CD8-positive, alpha-beta memory T cell (primary cell): ENCODE measurements around the gene FRMD4B. TPM values are rescaled to one million over a fixed set of nuclear protein-coding genes. Genes with fewer than 3 reads are reported as not detected.

Experiments used
- CTCF ChIA-PET: fragments of 350-600 bp; sonication (Branson Sonifier 250); formaldehyde crosslinking; loops from one replicate; lab custom pipeline; 2021; ENCODE audit warnings: antibody characterized with exemption; lab: Charles Lee
- POLR2A ChIA-PET: fragments of 350-600 bp; sonication (Branson Sonifier 250); formaldehyde crosslinking; loops from one replicate; lab custom pipeline; 2021; ENCODE audit warnings: antibody characterized with exemption; lab: Charles Lee
- DNase-seq, 5 donors: peaks; one replicate each; pipeline versions ENCODE4 v3.0.0 to v3.0.0-alpha.2; 2020 to 2022; ENCODE audit warnings: mixed read lengths in 1 of 5
- H3K27ac ChIP-seq: one replicate; pipeline ENCODE4 v1.7.0; 2013; ENCODE audit warnings: low read depth, mild to moderate bottlenecking, low read length, moderate library complexity
- H3K27me3 ChIP-seq: 2 replicates; pipeline ENCODE4 v1.7.0; 2013; ENCODE audit warnings: low read length, mild to moderate bottlenecking; ENCODE audit not compliant: insufficient read depth, poor library complexity, severe bottlenecking
- H3K36me3 ChIP-seq: 2 replicates; pipeline ENCODE4 v1.7.0; 2013; ENCODE audit warnings: mild to moderate bottlenecking, low read length, moderate library complexity; ENCODE audit not compliant: insufficient read depth
- H3K4me1 ChIP-seq: 2 replicates; pipeline ENCODE4 v1.7.0; 2013; ENCODE audit warnings: mild to moderate bottlenecking, low read length, moderate library complexity; ENCODE audit not compliant: insufficient read depth
- H3K4me3 ChIP-seq: 2 replicates; pipeline ENCODE4 v1.7.0; 2013; ENCODE audit warnings: mild to moderate bottlenecking, low read length
- H3K9me3 ChIP-seq: 2 replicates; pipeline ENCODE4 v1.7.0; 2013; ENCODE audit warnings: mild to moderate bottlenecking, low read length
- H3K27ac Mint-ChIP-seq, 8 donors: one replicate each; pipeline ENCODE4 v1.8.0; 2020 to 2021; ENCODE audit warnings: mixed read lengths in 8 of 8, mild to moderate bottlenecking in 6 of 8, inconsistent platforms in 3 of 8, moderate library complexity in 3 of 8
- H3K27me3 Mint-ChIP-seq, 2 donors: one replicate each; pipeline ENCODE4 v1.8.0; 2020 to 2021; ENCODE audit warnings: mixed read lengths in 2 of 2, mild to moderate bottlenecking in 1 of 2, moderate library complexity in 1 of 2
- H3K36me3 Mint-ChIP-seq, 3 donors: one replicate each; pipeline ENCODE4 v1.8.0; 2020 to 2021; ENCODE audit warnings: mixed read lengths in 3 of 3, inconsistent platforms in 1 of 3, mild to moderate bottlenecking in 1 of 3
- H3K4me1 Mint-ChIP-seq, 3 donors: one replicate each; pipeline ENCODE4 v1.8.0; 2020 to 2021; ENCODE audit warnings: mixed read lengths in 3 of 3, inconsistent platforms in 1 of 3, mild to moderate bottlenecking in 1 of 3
- H3K4me3 Mint-ChIP-seq, 7 donors: one replicate each; pipeline ENCODE4 v1.8.0; 2020 to 2021; ENCODE audit warnings: mixed read lengths in 7 of 7, mild to moderate bottlenecking in 6 of 7, moderate library complexity in 4 of 7, inconsistent platforms in 2 of 7
- H3K9me3 Mint-ChIP-seq, 5 donors: one replicate each; pipeline ENCODE4 v1.8.0; 2020 to 2022; ENCODE audit warnings: mixed read lengths in 5 of 5, mild to moderate bottlenecking in 3 of 5, moderate library complexity in 2 of 5, inconsistent platforms in 1 of 5
- polyA plus RNA-seq: library from polyadenylated mRNA; unstranded; fragments of 300-500 nt; fragmentation: Illumina TruSeq; gene quantifications from one replicate; pipeline ENCODE4 v1.2.3, GENCODE V29; 2021
- total RNA-seq, 2 experiments: library from RNA; stranded (reverse); gene quantifications; one replicate each; pipeline ENCODE4 v1.2.3, GENCODE V29; 2021

Gene FRMD4B
- total and polyA plus RNA-seq, 3 experiments from 2014 or later: 3.0 to 41.1 (median 40.3) TPM

GRCh38 chr3:69423463-69424155 is 37.7 kb upstream of the FRMD4B start:
- Mint-ChIP-seq H3K27me3 (peaks cover 4 to 5% of the 10 kb centered on the region in 2 donors), H3K9me3 (no peaks in the 10 kb centered on the region), H3K36me3 (no peaks in the 10 kb centered on the region), H3K4me3 (no peak overlapping the region), H3K27ac (no peak overlapping the region), H3K4me1 (no peaks in the 10 kb centered on the region)
- Histone ChIP-seq H3K4me1 (no peaks in the 10 kb centered on the region), H3K27ac (no peak overlapping the region), H3K4me3 (no peak overlapping the region), H3K27me3 (no peaks in the 10 kb centered on the region), H3K9me3 (no peaks in the 10 kb centered on the region), H3K36me3 (no peaks in the 10 kb centered on the region)
- no peak for DNase-seq
- ChIA-PET POLR2A (no interaction called here), CTCF (no interaction called here)

- H3K27ac Mint-ChIP-seq: no peak overlapping the region
- no peaks in the 10 kb centered on the region for H3K9me3 Mint-ChIP-seq
- H3K36me3 Mint-ChIP-seq: no peaks in the 10 kb centered on the region
- no peak overlapping the region for H3K4me3 Mint-ChIP-seq
- Histone ChIP-seq H3K27me3 (no peaks in the 10 kb centered on the region), H3K4me1 (no peaks in the 10 kb centered on the region), H3K36me3 (no peaks in the 10 kb centered on the region), H3K9me3 (no peaks in the 10 kb centered on the region), H3K27ac (no peak overlapping the region), H3K4me3 (no peak overlapping the region)
- DNase-seq: no peak
- peaks cover 4 to 9% of the 10 kb centered on the region in 2 donors for H3K27me3 Mint-ChIP-seq
- ChIA-PET POLR2A (no interaction called here), CTCF (interaction anchor here (1.9 kb wide), 1 partner anchor 13 kb away, joined by 6 read pairs; no protein-coding TSS in a partner anchor)
- no peaks in the 10 kb centered on the region for H3K4me1 Mint-ChIP-seq
These were observed 36.9 kb upstream of the FRMD4B start for GRCh38 chr3:69422751-69423150.

GRCh38 chr3:69420781-69421520 is 35.1 kb upstream of the FRMD4B start:
- CTCF ChIA-PET: no interaction called here

GRCh38 chr3:69419276-69419675 is 33.4 kb upstream of the FRMD4B start:
- DNase-seq: no peak
- Mint-ChIP-seq H3K27ac (peak overlapping the region in 1 of 8 donors; percentile 62), H3K4me1 (no peaks in the 10 kb centered on the region), H3K9me3 (no peaks in the 10 kb centered on the region), H3K36me3 (no peaks in the 10 kb centered on the region), H3K4me3 (no peak overlapping the region), H3K27me3 (peaks cover 4 to 9% of the 10 kb centered on the region in 2 donors)
- Histone ChIP-seq H3K36me3 (no peaks in the 10 kb centered on the region), H3K27ac (no peak overlapping the region), H3K4me3 (no peak overlapping the region), H3K4me1 (no peaks in the 10 kb centered on the region), H3K9me3 (no peaks in the 10 kb centered on the region), H3K27me3 (no peaks in the 10 kb centered on the region)
- ChIA-PET POLR2A (no interaction called here), CTCF (no interaction called here)

More at GRCh38 chr3:69420781-69421520, 35.1 kb upstream of the FRMD4B start:
- Histone ChIP-seq H3K4me1 (no peaks in the 10 kb centered on the region), H3K27ac (no peak overlapping the region), H3K36me3 (no peaks in the 10 kb centered on the region), H3K27me3 (no peaks in the 10 kb centered on the region), H3K4me3 (no peak overlapping the region), H3K9me3 (no peaks in the 10 kb centered on the region)
- Mint-ChIP-seq H3K36me3 (no peaks in the 10 kb centered on the region), H3K27ac (no peak overlapping the region), H3K9me3 (no peaks in the 10 kb centered on the region), H3K4me1 (no peaks in the 10 kb centered on the region), H3K27me3 (peaks cover 4 to 9% of the 10 kb centered on the region in 2 donors), H3K4me3 (no peak overlapping the region)
- no peak for DNase-seq
- POLR2A ChIA-PET: no interaction called here

- Mint-ChIP-seq H3K27ac (no peak overlapping the region), H3K27me3 (peaks cover 4 to 9% of the 10 kb centered on the region in 2 donors), H3K9me3 (no peaks in the 10 kb centered on the region), H3K36me3 (no peaks in the 10 kb centered on the region), H3K4me3 (no peak overlapping the region), H3K4me1 (no peaks in the 10 kb centered on the region)
- ChIA-PET POLR2A (no interaction called here), CTCF (interaction anchor here (1.2 kb wide), 1 partner anchor 296 kb away, joined by 3 read pairs; no protein-coding TSS in a partner anchor)
- Histone ChIP-seq H3K36me3 (no peaks in the 10 kb centered on the region), H3K27me3 (no peaks in the 10 kb centered on the region), H3K9me3 (no peaks in the 10 kb centered on the region), H3K4me3 (no peak overlapping the region), H3K27ac (no peak overlapping the region), H3K4me1 (no peaks in the 10 kb centered on the region)
- no peak for DNase-seq
These were observed 31.7 kb upstream of the FRMD4B start for GRCh38 chr3:69417541-69418078.

- CTCF ChIA-PET: interaction anchor here (1.0 kb wide), 1 partner anchor 9 kb away, joined by 3 read pairs; no protein-coding TSS in a partner anchor
- H3K4me1 ChIP-seq: no peaks in the 10 kb centered on the region
- peaks cover 3 to 5% (median 4%) of the 10 kb centered on the region in 3 donors for H3K4me1 Mint-ChIP-seq
- DNase-seq: no peak
- H3K36me3 ChIP-seq: no peaks in the 10 kb centered on the region
- H3K4me3 ChIP-seq: no peak overlapping the region
- POLR2A ChIA-PET: no interaction called here
- no peak overlapping the region for H3K4me3 Mint-ChIP-seq
- H3K27me3 ChIP-seq: peaks cover 4% of the 10 kb centered on the region
- H3K27ac ChIP-seq: no peak overlapping the region
- H3K9me3 ChIP-seq: no peaks in the 10 kb centered on the region
- no peaks in the 10 kb centered on the region for H3K9me3 Mint-ChIP-seq
- H3K27me3 Mint-ChIP-seq: peaks cover 0 to 8% of the 10 kb centered on the region in 2 donors
- no peaks in the 10 kb centered on the region for H3K36me3 Mint-ChIP-seq
- H3K27ac Mint-ChIP-seq: no peak overlapping the region
These were observed 27.8 kb upstream of the FRMD4B start for GRCh38 chr3:69413551-69414207.

- peaks cover 0 to 1% (median 0%) of the 10 kb centered on the region in 5 donors for H3K9me3 Mint-ChIP-seq
- H3K27ac ChIP-seq: no peak overlapping the region
- H3K4me1 Mint-ChIP-seq: peaks cover 3 to 5% (median 4%) of the 10 kb centered on the region in 3 donors
- H3K4me3 ChIP-seq: no peak overlapping the region
- no peaks in the 10 kb centered on the region for H3K36me3 ChIP-seq
- no peaks in the 10 kb centered on the region for H3K4me1 ChIP-seq
- ChIA-PET CTCF (interaction anchor here (1.6 kb wide), 1 partner anchor 250 kb away, joined by 4 read pairs; no protein-coding TSS in a partner anchor), POLR2A (no interaction called here)
- H3K4me3 Mint-ChIP-seq: no peak overlapping the region
- H3K9me3 ChIP-seq: no peaks in the 10 kb centered on the region
- no peak overlapping the region for H3K27ac Mint-ChIP-seq
- no peaks in the 10 kb centered on the region for H3K36me3 Mint-ChIP-seq
- DNase-seq: no peak
- peaks cover 0 to 6% of the 10 kb centered on the region in 2 donors for H3K27me3 Mint-ChIP-seq
- peaks cover 4% of the 10 kb centered on the region for H3K27me3 ChIP-seq
These were observed 25.5 kb upstream of the FRMD4B start for GRCh38 chr3:69411346-69411745.
